ENCODE results near the gene CDC37L1.

- no peak for TF ChIP-seq CTCF (IDR thresholded peaks at IDR 0.05 in 8 of 11, conservative IDR thresholded peaks at IDR 0.05 in 3 of 11)
- TF ChIP-seq POLR2A (IDR thresholded peaks at IDR 0.05) = no peak
- TF ChIP-seq POLR2AphosphoS5 (IDR thresholded peaks at IDR 0.05) = no peak
These were observed 22.2 kb downstream of the CDC37L1 start for GRCh38 chr9:4701526-4701925.

All from spleen (tissue), 7 donors.